NCI-H1048 (cell line): ENCODE measurements around the gene RNF19B.

Experiments
- DNase-seq: peaks from one replicate; lab custom pipeline; 2025; lab: John Stamatoyannopoulos, UW

Gene RNF19B

DNA sequence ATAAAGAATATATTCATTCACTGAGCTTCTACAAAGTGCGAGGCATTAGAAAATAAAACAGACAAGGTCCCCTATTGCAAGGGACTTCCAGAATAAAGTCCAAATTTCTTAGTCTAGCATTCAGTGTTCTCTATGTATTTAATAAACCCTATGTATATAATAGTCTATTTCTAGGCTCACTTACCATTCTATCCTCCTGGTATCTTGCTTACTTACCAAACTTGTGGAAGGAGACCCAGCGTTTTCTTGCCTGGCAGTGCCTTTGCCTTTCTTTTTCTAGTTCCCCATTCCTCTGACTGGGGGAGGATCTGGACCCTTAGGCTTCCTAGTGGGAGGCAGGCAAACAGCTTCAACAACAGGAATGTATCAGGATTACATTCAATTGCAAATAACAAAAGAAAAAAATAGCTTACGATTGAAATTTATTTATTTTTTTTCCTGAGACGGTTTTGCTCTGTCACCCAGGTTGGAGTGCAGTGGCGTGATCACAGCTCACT, 690 bp upstream of the RNF19B start:
- no peak for DNase-seq

DNA sequence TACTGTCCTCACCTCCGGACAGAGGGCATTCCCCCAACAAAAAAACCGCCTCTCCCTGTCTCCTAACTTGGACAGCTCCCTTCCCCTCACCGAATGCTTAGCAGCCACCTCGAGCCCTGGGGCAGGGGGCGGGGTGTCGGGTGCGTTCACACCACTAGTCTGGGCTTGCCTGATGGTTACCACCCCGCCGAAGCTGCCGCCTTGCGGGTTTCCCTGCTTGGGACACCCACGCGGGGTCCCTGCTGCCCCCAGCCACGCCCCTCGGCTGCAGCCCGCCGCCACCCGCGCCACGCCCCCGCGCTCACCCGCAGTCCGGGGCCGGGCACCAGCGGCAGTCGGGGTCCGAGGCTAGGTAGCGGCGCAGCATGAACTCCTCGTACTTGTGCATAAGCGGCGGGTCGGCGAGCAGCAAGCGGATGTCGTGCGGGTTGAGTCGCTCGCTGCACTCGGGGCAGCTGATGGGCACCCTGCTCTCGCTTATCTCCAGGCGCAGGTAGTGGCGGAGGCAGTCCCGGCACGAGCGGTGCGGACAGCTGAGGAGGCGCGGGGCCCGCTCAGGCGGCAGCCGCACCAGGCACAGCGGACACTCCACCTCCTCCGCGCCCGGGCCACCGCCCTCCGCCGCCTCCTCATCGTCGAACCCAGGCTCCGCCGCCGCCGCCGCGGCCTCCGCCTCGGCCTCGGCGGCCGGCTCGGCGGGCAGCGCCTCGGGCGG, 706 bp downstream of the RNF19B start:
- DNase-seq, result no peak

DNA sequence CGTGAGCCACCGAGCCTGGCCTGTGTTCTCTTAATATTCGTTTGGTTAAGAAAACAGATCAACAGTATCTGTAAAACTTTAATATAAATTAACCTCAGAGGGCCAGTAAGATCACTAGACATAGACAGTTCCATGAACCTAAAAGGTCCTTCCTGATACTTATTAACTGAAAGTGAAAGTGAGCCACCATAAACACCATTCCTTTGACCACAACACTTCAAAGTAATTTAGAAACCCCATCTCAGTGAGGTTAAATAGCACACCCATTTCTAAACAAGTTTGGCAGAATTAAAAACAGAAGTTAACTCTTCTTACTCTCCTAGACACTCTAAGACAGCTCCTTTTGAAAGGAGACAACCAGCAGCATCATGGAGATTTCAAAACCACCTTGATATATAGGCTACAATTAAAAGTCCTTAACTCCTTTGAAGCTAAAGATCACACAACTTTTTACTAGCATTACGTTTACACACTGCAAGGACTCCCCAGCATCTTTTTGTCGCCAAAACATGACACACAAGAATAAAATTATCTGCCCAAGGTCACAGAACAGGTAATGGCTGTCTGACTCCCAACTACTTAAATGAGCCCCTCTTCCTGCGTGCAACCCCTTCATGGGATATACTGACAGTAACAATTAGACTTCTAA, 2.2 kb downstream of the RNF19B start:
- DNase-seq, result no peak

DNA sequence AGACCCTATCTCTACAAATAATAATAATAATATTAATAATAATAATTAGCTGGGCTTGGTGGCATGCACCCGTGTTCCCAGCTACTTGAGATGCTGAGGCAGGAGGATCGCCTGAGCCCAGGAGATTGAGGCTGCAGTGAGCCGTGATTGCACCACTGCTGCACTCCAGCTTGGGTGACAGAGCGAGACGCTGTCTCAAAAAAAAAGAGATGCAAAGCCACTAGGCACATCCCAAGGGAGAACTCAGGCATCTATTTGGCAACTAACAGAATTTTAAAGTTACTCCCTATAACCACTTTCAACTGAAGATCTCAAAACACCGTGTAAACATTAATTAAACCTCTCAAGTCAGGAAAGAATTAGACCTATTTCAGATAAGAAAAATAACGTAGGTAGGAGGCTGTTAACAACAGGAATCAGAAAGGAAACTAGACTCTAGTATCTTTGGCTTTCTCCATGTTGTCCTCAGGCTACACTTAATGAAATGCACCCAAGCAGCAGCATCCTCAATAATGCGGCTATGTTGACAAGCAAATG, 3.7 kb downstream of the RNF19B start:
- no peak for DNase-seq

DNA sequence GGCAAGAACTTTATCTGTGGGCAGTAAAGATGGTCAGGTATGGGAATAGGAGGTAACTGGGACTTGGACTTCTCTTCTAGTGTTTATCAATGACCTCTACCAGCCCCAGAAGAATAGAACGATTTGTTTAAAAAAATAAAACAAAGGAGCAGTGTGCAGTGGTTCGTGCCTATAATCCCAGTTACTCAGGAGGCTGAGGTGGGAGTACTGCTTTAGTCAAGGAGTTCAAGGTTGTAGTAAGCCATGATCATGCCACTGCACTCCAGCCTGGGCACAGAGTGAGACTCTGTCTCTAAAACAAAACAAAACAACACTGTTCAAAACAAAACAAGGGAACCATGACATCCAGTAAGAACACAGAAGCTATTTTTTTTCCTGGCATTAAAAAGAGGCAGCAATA, 4.3 kb downstream of the RNF19B start:
- no peak for DNase-seq

DNA sequence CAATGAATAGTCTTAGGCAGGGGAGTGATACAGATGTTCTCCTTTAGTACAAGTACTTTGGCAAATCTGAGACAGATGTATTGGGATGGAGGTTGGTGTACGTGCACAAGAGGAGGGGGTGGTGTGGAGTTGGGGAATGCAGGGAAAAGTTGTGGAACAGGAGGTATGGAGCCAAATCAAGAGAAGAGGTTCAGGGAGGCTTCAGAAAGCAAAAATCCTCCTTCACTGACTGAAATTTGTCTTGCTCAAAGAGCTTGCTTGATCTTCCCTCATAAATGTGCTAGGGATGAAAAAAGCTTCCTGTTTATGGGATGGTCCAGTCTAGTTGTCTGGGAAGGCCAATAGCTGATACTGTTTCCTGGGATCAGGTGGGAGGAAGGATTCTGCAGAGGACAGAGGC, 5.8 kb downstream of the RNF19B start:
- DNase-seq, result no peak

DNA sequence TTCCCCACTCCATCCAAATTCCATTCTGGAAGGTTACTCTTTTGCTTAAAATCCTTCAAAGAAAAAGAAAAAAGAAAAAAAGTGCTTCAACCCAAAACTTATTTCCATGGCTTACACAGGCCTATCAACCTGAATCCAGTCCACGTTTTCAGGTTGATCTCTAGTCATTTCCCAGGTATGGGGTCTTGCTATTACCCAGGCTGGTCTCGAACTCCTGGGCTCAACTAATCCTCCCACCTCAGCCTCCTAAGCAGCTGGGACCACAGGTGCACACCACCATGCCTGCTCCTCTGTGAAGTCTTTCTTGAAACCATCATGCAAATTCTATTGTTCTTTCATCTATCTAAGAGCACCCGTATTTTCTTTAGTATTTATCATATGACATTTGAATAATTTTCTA, 7.6 kb downstream of the RNF19B start:
- DNase-seq, result no peak

DNA sequence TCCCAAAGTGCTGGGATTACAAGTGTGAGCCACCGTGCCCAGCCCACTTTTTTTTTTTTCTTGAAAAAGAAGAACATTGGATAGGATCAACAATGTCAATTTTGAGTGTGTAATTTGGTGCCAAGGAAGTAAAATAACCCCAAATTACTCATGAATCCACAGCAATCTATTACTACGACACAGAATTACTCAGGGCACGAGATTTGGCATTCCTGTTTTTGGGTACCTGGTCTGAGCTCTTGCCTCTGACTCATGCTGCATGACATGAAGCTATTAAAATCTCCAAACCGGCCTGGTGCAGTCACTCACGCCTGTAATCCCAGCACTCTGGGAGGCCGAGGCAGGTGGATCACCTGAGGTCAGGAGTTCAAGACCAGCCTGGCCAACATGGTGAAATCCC, 10.4 kb downstream of the RNF19B start:
- no peak for DNase-seq

DNA sequence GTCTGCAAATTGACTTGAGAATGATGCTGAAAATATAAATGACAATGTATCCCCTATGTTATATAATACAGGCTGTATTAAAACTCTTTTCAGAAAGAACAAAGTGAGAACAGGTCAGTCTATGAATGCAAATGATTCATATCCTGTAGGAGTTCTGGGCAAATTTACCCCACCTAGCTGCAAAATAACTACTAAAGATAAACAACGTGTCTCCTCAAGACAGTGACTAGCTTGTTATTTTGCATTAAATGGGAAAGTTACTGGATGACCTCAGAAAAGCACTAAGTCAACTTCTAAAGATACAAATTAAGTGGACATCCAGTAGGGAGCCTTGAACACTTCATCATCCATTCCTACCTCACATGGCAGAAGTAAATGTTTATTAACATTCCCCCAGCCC, 11.1 kb downstream of the RNF19B start:
- no peak for DNase-seq

DNA sequence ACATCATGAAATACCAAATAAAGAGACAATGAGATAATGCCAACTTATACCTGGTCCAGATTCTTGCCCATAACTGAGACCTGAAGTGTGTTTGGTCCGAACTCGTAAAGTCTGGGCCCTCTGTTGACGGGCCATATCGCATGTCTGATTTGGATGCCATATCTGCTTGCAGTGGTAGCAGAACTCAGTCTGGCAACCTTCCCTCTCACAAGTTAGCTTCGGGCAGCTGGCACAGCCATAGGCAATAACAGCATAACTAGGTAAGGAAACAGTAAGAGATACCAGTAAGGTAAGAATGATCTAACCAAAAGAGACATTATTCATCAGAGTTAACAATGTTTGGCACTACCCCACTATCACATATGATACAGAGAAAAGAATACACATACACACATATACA, 15.1 kb downstream of the RNF19B start:
- no peak for DNase-seq

DNA sequence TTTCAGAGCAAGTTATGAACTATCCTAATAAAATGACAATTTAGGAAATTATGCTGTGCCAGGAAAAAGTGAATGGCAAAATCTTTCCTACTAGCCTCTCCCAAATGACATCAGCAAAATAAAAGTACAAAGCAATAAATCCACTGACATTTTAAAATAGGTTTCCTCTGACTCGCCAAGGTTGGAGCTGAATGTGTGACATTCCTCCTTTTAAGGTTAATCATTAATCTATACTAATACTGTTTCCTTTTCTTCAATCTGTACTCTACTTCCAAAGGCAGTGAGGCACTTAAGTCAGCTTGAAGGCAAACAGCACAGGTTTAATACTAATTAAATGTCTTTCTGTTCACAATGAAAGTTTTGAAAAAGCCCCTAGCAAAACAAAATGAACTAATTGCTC, 15.7 kb downstream of the RNF19B start:
- DNase-seq, result no peak

DNA sequence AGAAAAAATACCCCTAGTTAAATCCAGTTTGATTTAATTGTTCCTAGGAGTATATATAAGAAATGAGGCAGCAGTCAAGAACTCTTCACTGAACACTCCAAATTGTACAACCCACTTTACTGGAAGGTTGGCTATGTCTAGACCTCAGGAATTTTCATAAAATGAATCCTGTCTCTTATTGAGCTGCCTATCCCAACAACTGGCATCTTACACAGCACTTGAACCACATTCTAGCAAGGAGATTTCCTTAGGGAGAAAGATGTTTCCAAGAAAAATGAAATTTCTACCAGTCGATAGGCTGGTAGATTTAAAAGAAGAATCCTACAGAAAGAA, 16.3 kb downstream of the RNF19B start:
- no peak for DNase-seq

DNA sequence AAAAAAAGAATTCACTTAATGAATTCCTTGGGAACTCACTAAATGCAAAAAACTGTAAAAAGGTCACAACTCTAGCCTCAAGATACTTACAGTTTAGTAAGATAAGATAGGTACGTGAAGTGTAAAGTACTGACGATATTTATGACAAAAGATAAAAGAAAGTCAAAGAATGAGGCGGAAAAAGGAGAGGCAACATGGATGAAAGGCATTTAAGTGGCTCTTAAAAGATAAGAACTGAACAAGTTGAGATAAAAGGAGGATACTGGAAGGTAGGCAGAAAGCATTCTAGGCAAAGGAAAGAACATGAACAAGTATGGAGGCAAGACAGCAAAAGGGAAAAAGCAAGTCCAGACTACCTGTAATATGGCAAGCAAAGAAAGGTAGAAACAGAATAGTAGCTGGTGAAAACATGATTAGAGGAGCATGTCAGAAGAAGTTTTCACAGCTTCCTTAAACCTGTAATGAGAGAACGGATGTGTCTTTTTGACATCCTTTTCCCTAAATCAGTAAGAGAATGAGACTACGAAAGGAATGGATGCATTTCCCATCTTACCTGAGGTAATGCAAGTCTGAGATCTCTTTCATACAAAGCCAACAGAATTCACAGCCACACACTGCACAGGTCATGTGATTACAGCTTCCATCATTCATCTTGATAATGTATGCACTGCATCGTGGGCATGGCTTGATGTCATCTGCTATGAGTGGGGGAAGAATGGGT, 16.8 kb downstream of the RNF19B start:
- DNase-seq, result no peak

DNA sequence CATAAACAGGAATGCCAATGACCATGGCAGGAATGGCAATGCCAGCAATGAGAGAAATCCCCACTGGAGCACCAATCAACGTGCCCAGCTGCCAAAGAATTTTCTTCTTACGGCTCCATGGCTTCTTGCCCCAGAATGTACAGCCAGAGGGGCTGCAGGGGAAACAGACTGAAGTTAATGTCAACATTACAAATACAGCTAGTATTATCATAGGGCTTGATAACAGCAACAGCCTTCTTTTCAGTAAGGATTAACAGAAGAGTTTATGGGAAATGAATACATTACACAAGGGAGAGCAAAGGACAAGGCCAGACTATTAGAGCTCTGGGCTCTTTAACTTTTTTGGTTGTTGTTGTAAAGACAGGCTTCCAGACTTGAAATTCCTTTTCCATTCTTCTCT, 18.2 kb downstream of the RNF19B start:
- DNase-seq, result no peak

DNA sequence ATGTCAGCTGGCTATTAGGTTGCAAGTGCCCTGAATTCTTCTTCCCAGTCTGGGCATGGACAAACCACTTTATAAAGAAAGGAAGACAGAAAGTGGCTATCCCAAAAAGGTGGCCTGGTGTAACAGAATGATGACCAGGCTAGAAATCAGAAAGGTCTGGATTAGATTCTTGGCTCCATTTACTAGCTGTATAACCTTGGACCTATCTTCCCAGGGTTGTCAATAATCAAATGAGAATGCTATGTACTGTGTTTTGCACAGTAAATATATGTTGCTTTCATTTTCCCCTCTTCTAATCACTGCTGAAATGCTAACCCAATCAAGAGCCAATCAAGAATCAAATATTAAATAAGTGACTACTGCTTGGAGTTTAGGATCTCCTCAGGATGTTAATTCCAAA, 20.4 kb downstream of the RNF19B start:
- no peak for DNase-seq

DNA sequence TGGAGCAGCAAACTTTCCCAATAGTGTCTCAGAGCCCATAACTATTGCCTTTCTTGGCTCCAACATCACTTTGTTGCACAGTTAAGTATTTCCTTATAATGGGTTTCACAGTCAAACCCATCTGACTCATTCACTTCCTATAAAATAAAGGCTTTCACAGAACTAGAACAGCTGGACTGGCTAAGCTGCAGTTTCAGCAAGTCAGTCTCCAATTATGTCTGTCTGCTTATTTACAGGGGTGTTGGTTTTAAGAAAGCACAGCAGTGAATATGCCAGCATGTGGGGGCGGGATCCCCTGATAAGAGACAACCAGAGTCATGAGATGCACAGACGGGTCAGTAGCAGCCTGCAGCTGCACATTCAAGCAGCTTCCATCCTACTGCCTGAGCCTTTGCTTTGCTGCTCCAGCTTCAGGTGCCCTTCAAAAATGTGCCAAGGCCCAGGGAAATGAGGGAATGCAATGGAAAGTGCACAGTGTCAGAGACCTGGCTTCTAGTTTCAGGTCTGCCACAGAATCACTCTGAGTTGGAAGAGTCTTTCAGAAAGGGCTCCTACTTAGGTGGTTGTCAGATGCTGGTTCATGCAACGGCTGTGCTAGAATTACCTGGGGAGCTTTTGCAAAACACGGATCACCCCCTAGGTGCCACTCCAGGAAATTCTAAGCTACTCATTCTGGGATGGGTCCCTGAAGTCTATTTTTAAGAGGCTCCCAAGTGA, 24.8 kb downstream of the RNF19B start:
- no peak for DNase-seq

DNA sequence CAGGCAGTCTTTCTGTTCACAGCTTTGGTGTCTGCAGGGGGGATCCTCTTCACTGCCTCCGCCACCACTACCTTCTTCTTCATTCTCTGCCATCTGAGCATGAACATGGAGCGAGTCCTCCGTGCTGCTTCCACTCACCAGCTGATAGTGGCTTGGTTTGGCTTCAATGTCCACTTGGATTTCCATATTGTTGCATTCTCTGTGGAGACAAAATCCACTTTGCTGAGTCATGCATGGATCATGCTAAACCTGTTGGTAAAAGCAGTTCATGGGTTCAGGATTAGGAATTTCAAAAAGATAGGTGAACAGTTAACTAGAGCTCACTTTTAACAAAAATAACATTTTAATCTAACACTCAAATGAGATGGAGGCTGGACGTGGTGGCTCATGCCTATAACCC, 27.5 kb downstream of the RNF19B start:
- no peak for DNase-seq

DNA sequence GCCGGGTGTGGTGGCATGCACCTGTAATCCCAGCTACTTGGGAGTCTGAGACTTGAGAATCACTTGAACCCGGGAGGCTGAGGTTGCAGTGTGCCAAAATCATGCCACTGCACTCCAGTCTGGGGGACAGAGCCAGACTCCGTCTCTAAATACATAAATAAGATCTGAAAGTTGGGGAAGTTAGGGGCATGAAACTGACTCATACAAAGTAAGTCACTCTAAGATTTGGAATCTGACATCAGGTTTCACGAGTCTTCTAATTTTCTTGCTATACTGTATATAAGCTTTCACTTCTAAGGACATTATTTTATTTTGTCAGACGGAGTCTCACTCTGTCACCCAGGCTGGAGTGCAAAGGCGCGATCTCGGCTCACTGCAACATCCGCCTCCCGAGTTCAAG, 30.1 kb downstream of the RNF19B start:
- DNase-seq, result no peak

DNA sequence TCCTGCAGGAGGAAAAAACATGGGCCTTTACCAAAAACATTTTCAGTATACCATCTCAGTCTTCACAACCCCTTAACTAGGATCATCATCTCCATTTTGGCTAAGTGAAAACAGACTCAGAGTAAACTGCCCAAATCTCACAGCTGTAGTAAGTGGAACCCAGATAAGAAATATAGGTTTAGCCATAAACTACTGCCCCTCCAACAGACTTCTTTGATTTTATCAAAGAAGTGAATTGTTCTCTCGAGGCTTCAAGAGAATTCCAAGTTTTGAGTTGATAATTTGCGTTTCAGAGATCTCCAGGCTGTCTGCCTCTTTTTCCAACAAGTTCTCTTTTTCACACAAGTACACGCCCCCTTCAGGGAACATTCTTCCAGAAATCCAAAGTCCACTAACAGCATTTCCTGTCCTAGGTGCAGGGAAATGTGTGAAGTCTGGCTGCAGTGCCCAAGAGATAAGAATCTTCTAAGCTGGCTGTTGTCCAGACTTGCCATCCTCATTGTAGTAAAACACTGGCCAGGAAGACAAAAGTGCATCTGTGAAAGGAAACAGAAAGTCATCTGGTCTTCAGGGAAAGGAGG, 30.8 kb downstream of the RNF19B start:
- DNase-seq, result no peak

DNA sequence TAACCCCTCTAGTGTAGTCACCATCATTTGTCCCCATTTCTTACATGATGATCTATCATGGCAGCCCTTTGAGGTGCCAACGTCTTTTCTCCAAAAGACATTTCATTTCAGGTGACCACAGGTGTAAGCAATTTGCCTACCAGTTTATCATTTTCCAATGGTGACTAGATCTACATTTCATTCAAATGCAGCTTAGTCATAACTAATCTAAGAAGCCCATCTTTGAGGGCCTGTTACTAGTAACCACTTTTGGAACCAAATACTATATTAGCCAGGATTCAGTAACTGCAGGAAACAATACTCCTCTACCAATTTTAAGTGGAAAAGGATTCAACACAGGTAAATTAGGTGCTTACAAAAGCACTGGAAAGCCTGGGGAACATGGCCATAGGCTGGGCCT, 32.8 kb downstream of the RNF19B start:
- no peak for DNase-seq

DNA sequence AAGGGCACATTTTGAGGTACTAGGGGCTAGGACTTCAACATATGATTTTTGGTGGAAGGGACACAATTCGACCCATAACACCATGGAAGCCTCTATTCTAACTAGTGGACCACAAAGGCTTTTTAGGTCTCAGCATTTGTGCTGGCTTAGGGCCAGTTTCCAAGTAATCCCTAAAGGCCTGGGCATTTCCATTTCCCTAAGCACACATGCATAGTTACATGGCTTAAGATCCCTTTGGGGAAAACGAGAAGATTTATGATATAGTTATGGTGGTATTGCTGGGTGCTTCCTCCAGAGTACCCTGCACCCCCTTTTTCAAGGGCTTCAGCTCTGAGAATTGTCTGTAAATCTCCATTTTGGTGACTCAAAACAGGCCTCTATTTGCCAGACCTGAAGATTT, 35.2 kb downstream of the RNF19B start:
- no peak for DNase-seq

DNA sequence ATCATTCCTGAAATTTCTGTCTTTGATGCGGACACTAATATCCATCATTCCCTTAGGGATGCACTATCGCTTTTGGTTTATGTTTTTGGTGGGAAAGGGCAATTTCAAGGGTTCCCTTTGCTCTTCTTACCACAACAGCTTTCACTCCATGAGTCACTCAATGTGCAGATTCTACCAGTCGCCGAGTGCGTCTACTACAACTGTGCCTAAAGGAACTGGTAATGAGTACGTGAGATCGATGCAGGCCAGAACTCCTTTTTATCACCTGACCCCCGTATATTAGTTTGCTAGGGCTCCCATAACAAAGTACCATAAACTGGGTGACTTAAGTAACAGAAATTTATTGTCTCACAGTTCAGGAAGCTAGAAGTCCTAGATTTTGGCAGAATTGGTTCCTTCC, 35.9 kb downstream of the RNF19B start:
- DNase-seq, result no peak
